Transverse colon (tissue), 4 donors: ENCODE measurements around the gene RPL18A. TPM values are rescaled to one million over a fixed set of nuclear protein-coding genes. Genes with fewer than 3 reads are reported as not detected.

Experiments
- DNase-seq: peaks from one replicate; pipeline ENCODE4 v3.0.0-alpha.2; 2019
- H3K27ac ChIP-seq, 4 donors: fragments of 200-600 bp; sonication (generic); 2 replicates each; pipeline ENCODE4 v1.5.1; 2016 to 2018; ENCODE audit warnings: inconsistent platforms in 4 of 4
- H3K27me3 ChIP-seq: fragments of 200-600 bp; sonication (generic); 2 replicates; pipeline ENCODE4 v1.5.1; 2017; ENCODE audit warnings: inconsistent platforms
- H3K36me3 ChIP-seq, 4 donors: fragments of 200-600 bp; sonication (generic); 2 replicates each; pipeline ENCODE4 v1.5.1; 2017 to 2019; ENCODE audit warnings: inconsistent platforms in 4 of 4
- H3K4me1 ChIP-seq, 4 donors: fragments of 200-600 bp; sonication (generic); 2 replicates each; pipeline ENCODE4 v1.5.1; 2017 to 2020; ENCODE audit warnings: inconsistent platforms in 4 of 4
- H3K4me3 ChIP-seq, 4 donors: fragments of 200-600 bp; sonication (generic); 1 replicate in 1 of 4; 2 replicates in 3 of 4; pipeline versions ENCODE4 v1.5.1 to v1.6.1; 2017 to 2019; ENCODE audit warnings: inconsistent platforms in 4 of 4
- H3K9me3 ChIP-seq, 2 donors: fragments of 200-600 bp; sonication (generic); 2 replicates each; pipeline ENCODE4 v1.5.1; 2017 to 2019; ENCODE audit warnings: inconsistent platforms in 2 of 2
- CTCF ChIP-seq, 5 experiments: fragments of 200-600 bp in 3 of 5; fragments of 450-650 bp in 2 of 5; sonication (generic) in 3 of 5; IDR thresholded peaks; 1 replicate in 2 of 5; 2 replicates in 3 of 5; pipeline ENCODE4 v1.5.1; 2016 to 2017; ENCODE audit warnings: antibody characterized with exemption in 5 of 5, inconsistent platforms in 3 of 5, mild to moderate bottlenecking in 2 of 5, moderate library complexity in 1 of 5
- EP300 ChIP-seq: sonication (generic); formaldehyde crosslinking; IDR thresholded peaks from one replicate; pipeline ENCODE4 v1.6.1; 2017; ENCODE audit warnings: antibody characterized with exemption, low read depth
- POLR2A ChIP-seq: fragments of 450-650 bp; IDR thresholded peaks from one replicate; pipeline ENCODE4 v1.6.1; 2016; ENCODE audit warnings: antibody characterized with exemption, mild to moderate bottlenecking, moderate library complexity
- POLR2AphosphoS5 ChIP-seq, 3 donors: sonication (generic); formaldehyde crosslinking; IDR thresholded peaks; one replicate each; pipeline ENCODE4 v1.6.1; 2016; ENCODE audit warnings: antibody characterized with exemption in 3 of 3
- WGBS, 2 donors: methylation state at CpG; one replicate each; pipeline ENCODE4 v1.1.5; 2018; ENCODE audit warnings: low coverage in 1 of 2; 5-methylcytosine and 5-hydroxymethylcytosine counted together
- in situ Hi-C, 4 donors: fragments of 200-750 bp; cut with MboI; loops; one replicate each; pipeline versions ENCODE4 v1.15.0 to v1.15.1; 2017; ENCODE audit warnings: low sequenced_read_pairs in 3 of 4, low pct_ligation_motif_present in 1 of 4, low pct_unique_long_range_greater_than_20kb in 1 of 4
- intact Hi-C: fragments of 100-400 bp; cut with DNase I; formaldehyde crosslinking; loops from one replicate; pipeline ENCODE4 v1.15.1; 2023; ENCODE audit warnings: low total_unique reads
- total RNA-seq, 4 donors: library from RNA; depleted of rRNA; stranded (reverse); fragments of >200 nt; gene quantifications; one replicate each; pipeline ENCODE4 v1.1.0, GENCODE V29; 2016

Gene RPL18A
- total RNA-seq, 4 donors from 2014 or later, result 727 to 1,372 (median 1,071) TPM

- H3K27me3 ChIP-seq, result peaks cover 28% of the 10 kb centered on the region
- in situ Hi-C loops, result no loop called here
- DNase-seq, result peak; percentile 33
- peaks cover 0 to 16% (median 5%) of the 10 kb centered on the region in 4 donors for H3K4me1 ChIP-seq
- no peak for TF ChIP-seq CTCF (IDR thresholded peaks at IDR 0.05)
- no peak for TF ChIP-seq EP300
- no peak for TF ChIP-seq POLR2AphosphoS5 (IDR thresholded peaks at IDR 0.05)
- no peak for TF ChIP-seq POLR2A
- H3K9me3 ChIP-seq, result no peaks in the 10 kb centered on the region
- peak overlapping the region in 1 of 4 donors; percentile 21 for H3K27ac ChIP-seq
- intact Hi-C loops, result no loop called here
- peak overlapping the region in 1 of 4 donors; percentile 17 for H3K4me3 ChIP-seq
- WGBS, 2 donors, result 34% methylated on average over 29 of the region's 29 CpGs; no CpG with 5 or more reads in 1 of the 2 donors
- H3K36me3 ChIP-seq, result no peaks in the 10 kb centered on the region
Observed at GRCh38 chr19:17829855-17830566, 29.7 kb upstream of the RPL18A start.

GRCh38 chr19:17830567-17831418, 28.9 kb upstream of the RPL18A start:
- TF ChIP-seq POLR2AphosphoS5 (IDR thresholded peaks at IDR 0.05), result no peak
- no peak for TF ChIP-seq POLR2A
- TF ChIP-seq CTCF (IDR thresholded peaks at IDR 0.05), result no peak
- TF ChIP-seq EP300, result no peak
- Histone ChIP-seq H3K4me1 (peaks cover 0 to 16% (median 5%) of the 10 kb centered on the region in 4 donors), H3K4me3 (peak overlapping the region in 2 of 4 donors; percentile 26), H3K9me3 (no peaks in the 10 kb centered on the region), H3K27ac (peak overlapping the region in 1 of 4 donors; percentile 21), H3K36me3 (no peaks in the 10 kb centered on the region), H3K27me3 (peaks cover 30% of the 10 kb centered on the region)
- in situ Hi-C loops, result no loop called here
- intact Hi-C loops, result no loop called here
- peak; percentile 82 for DNase-seq
- 45 to 49% methylated on average over 8 to 31 of the region's 50 CpGs for WGBS, 2 donors

GRCh38 chr19:17831419-17831888, 28.3 kb upstream of the RPL18A start:
- WGBS, 2 donors, result 59% methylated on average over 23 of the region's 25 CpGs; no CpG with 5 or more reads in 1 of the 2 donors
- intact Hi-C loops (no loop called here), in situ Hi-C loops (no loop called here)
- H3K4me3 ChIP-seq, result peak overlapping the region in 2 of 4 donors; percentile 26
- H3K27me3 ChIP-seq, result peaks cover 32% of the 10 kb centered on the region
- no peak overlapping the region for H3K27ac ChIP-seq
- no peaks in the 10 kb centered on the region for H3K9me3 ChIP-seq
- peaks cover 0 to 16% (median 5%) of the 10 kb centered on the region in 4 donors for H3K4me1 ChIP-seq
- H3K36me3 ChIP-seq, result no peaks in the 10 kb centered on the region
- no peak for TF ChIP-seq EP300
- TF ChIP-seq POLR2A, result no peak
- no peak for TF ChIP-seq POLR2AphosphoS5 (IDR thresholded peaks at IDR 0.05)
- no peak for TF ChIP-seq CTCF (IDR thresholded peaks at IDR 0.05)
- no peak for DNase-seq
